Measurements from ENCODE around the gene TUSC2. TPM values are rescaled to one million over a fixed set of nuclear protein-coding genes. Genes with fewer than 3 reads are reported as not detected.

Gene TUSC2
- total and polyA plus RNA-seq, 2 of the 8 experiments (the other 6 are each of a cell fraction or from before 2014, with no cell fraction given), result 33.3 to 65.4 TPM

DNA sequence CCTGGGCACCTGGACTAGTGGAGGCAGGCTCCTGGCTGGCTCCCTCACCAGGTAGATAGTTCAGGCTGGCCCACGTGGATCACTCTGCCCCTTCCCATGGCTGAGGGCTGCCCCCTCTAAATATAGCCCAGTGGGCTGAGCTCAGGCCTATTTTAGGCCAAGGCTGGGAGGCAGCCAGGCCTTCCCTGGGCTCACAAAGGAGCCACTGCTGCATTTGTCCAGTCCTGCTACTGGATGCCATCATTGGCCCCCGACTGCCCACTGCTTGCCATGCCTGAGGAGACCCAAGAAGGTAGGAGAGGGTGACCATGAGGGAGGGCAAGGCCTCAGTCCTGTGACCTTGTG lies 49.2 kb downstream of the TUSC2 start, which contains the start of gene LSMEM2:
Gene LSMEM2, plus strand, starts transcription at position 208 of the 345 bp plus-strand sequence. Its CDS starts 27 bp downstream, at position 235.
- Histone ChIP-seq H3K79me2 (ENCODE audit: control insufficient read depth in 1 of 2, insufficient read depth in 2 of 2, low read length in 2 of 2) (no peaks in the 10 kb centered on the region), H3K27ac (ENCODE audit: low read depth, low read length) (no peak within 1 kb of the TSS), H3K23me2 (ENCODE audit: low read depth, low read length) (peaks cover 2% of the 10 kb centered on the region; the same call in 1 of the 2 replicates), H4K20me1 (replicated peaks in 1 of 2; ENCODE audit: control insufficient read depth in 1 of 2, insufficient read depth in 2 of 2, low read length in 2 of 2) (no peaks in the 10 kb centered on the region), H2BK5ac (ENCODE audit: low read depth, low read length) (no peak within 1 kb of the TSS), H3K9ac (replicated peaks in 1 of 4; ENCODE audit: extremely low read depth in 1 of 4, low read depth in 3 of 4, low read length in 3 of 4) (peak within 1 kb of the TSS in 1 of 4 experiments; percentile 19; a peak in 2 of 7 replicates), H2BK20ac (ENCODE audit: low read length) (no peak within 1 kb of the TSS), H3K4me2 (ENCODE audit: insufficient read depth in 1 of 2, low read depth in 2 of 2, low read length in 2 of 2) (no peak within 1 kb of the TSS), H2AFZ (ENCODE audit: low read length) (no peak within 1 kb of the TSS), H3K18ac (ENCODE audit: extremely low read depth, low read length) (no peak within 1 kb of the TSS), H3K36me3 (ENCODE audit: control insufficient read depth in 2 of 4, insufficient read depth in 4 of 4, low read length in 3 of 4) (no peaks in the 10 kb centered on the region), H3K4me1 (replicated peaks in 1 of 4; ENCODE audit: control insufficient read depth in 3 of 4, insufficient read depth in 4 of 4, low read length in 3 of 4) (peaks cover 0 to 12% (median 7%) of the 10 kb centered on the region in 4 experiments; a peak in 5 of 7 replicates), H2BK120ac (replicated peaks; ENCODE audit: low read depth, low read length) (no peak within 1 kb of the TSS), H3K56ac (replicated peaks; ENCODE audit: insufficient read length, low read depth, low read length) (no peak within 1 kb of the TSS), H4K5ac (ENCODE audit: insufficient read length, low read depth, low read length) (no peak within 1 kb of the TSS), H2BK15ac (ENCODE audit: low read length) (no peak within 1 kb of the TSS), H3K4me3 (ENCODE audit: extremely low read depth in 1 of 4, insufficient read depth in 2 of 4, low read depth in 3 of 4, low read length in 4 of 4) (no peak within 1 kb of the TSS), H3K14ac (ENCODE audit: insufficient read length) (no peak within 1 kb of the TSS), H3K23ac (ENCODE audit: insufficient read length) (no peak within 1 kb of the TSS), H3K4ac (replicated peaks; ENCODE audit: insufficient read length, low read depth, low read length) (no peak within 1 kb of the TSS), H3K79me1 (ENCODE audit: low read depth, low read length) (no peaks in the 10 kb centered on the region), H4K8ac (ENCODE audit: extremely low read depth, insufficient read depth, low read length) (no peak within 1 kb of the TSS), H2BK12ac (ENCODE audit: low read depth, low read length) (no peak within 1 kb of the TSS), H3K9me3 (ENCODE audit: insufficient read depth in 2 of 2, low read depth in 1 of 2, low read length in 1 of 2) (no peaks in the 10 kb centered on the region; a peak in 1 of 4 replicates), H3K27me3 (replicated peaks in 1 of 4; ENCODE audit: control insufficient read depth in 3 of 4, extremely low read depth in 1 of 4, insufficient read depth in 3 of 4, low read length in 3 of 4) (peaks cover 20 to 41% (median 33%) of the 10 kb centered on the region in 4 experiments), H2AK5ac (ENCODE audit: low read depth, low read length) (no peak within 1 kb of the TSS), H4K91ac (replicated peaks; ENCODE audit: insufficient read length, low read length) (no peak within 1 kb of the TSS)
- POLR2A ChIA-PET (ENCODE audit: partially characterized antibody), result interaction anchor here (0.9 to 9.6 kb wide), 11 partner anchors 11 to 126 kb away, joined by 3 to 122 read pairs (median 3); partner anchors contain the start of genes GNAI2, HYAL2 and IFRD2
- WGBS, 2 experiments (ENCODE audit: extremely low coverage in 1 of 2, insufficient coverage in 1 of 2, insufficient read length in 1 of 2, insufficient replicate concordance in 2 of 2, low coverage in 1 of 2, low lambda C conversion rate in 2 of 2, missing lambda C conversion rate in 1 of 2), result 71% methylated on average over 2 of the region's 2 CpGs; no CpG with 5 or more reads in 1 of the 2 experiments
- CTCF ChIA-PET (ENCODE audit: partially characterized antibody), result interaction anchor here (0.9 to 53.5 kb wide), 8 partner anchors 9 to 57 kb away, joined by 4 to 2149 read pairs (median 11); partner anchors contain the start of genes GNAI2, HYAL2, IFRD2 and SLC38A3
- FAIRE-seq (no peak), DNase-seq (ENCODE audit: low read depth in 1 of 2, low spot score in 2 of 2) (no peak)
- TF ChIP-seq RFX5 (IDR thresholded peaks at IDR 0.05; ENCODE audit: borderline replicate concordance, low read depth, low read length), result no peak
- TF ChIP-seq KDM4A (IDR thresholded peaks at IDR 0.05; ENCODE audit: low read depth, low read length, severe bottlenecking), result no peak
- TF ChIP-seq KDM1A (IDR thresholded peaks at IDR 0.05; ENCODE audit: borderline replicate concordance, low read length), result no peak
- no peak for TF ChIP-seq CHD2 (IDR thresholded peaks at IDR 0.05; ENCODE audit: low read length)
- TF ChIP-seq CREB1 (IDR thresholded peaks at IDR 0.05), result no peak
- TF ChIP-seq SIN3A (conservative IDR thresholded peaks at IDR 0.05 in 1 of 2, IDR thresholded peaks at IDR 0.05 in 1 of 2; ENCODE audit: low read depth in 1 of 2, low read length in 2 of 2), result no peak
- no peak for TF ChIP-seq TCF12 (IDR thresholded peaks at IDR 0.05; ENCODE audit: low read depth, low read length)
- TF ChIP-seq SRF (IDR thresholded peaks at IDR 0.05; ENCODE audit: low read depth, low read length), result no peak
- no peak for TF ChIP-seq SIX5 (IDR thresholded peaks at IDR 0.05; ENCODE audit: low read depth, low read length)
- no peak for TF ChIP-seq TBP (IDR thresholded peaks at IDR 0.05; ENCODE audit: low read depth, low read length)
- TF ChIP-seq PHF8 (conservative IDR thresholded peaks at IDR 0.05; ENCODE audit: low read depth, low read length), result no peak
- no peak for TF ChIP-seq HDAC6 (IDR thresholded peaks at IDR 0.05; ENCODE audit: low read depth, low read length)
- TF ChIP-seq RXRA (IDR thresholded peaks at IDR 0.05; ENCODE audit: insufficient read depth, low read depth, low read length), result no peak
- TF ChIP-seq SP4 (IDR thresholded peaks at IDR 0.05; ENCODE audit: low read length), result no peak
- TF ChIP-seq EGR1 (IDR thresholded peaks at IDR 0.05; ENCODE audit: borderline replicate concordance, low read depth, low read length), result no peak
- no peak for TF ChIP-seq POLR2AphosphoS5 (IDR thresholded peaks at IDR 0.05; ENCODE audit: low read depth, low read length)
